HG03442 (cell line): ENCODE data around the gene SAMD4A.
A peak's percentile ranks its signal among the peaks of the same experiment; 100 is the strongest.
"Not testable (repeated sequence)": the region's sequence is repeated elsewhere in the genome, so short reads cannot be mapped to it uniquely, and the experiment has no call there.

ENCODE experiments used
- ATAC-seq: cut with Tn5 transposase; IDR thresholded peaks from one replicate; pipeline ENCODE4 v1.9.1; 2021; ENCODE audit warnings: mild to moderate bottlenecking, moderate library complexity; ENCODE audit not compliant: unreplicated experiment

SAMD4A gene

GRCh38 chr14:54591866-54592265 is 24.9 kb downstream of the SAMD4A start:
- ATAC-seq, result no peak

GRCh38 chr14:54593860-54594259 is 26.9 kb downstream of the SAMD4A start:
- no peak for ATAC-seq

GRCh38 chr14:54594537-54594936 is 27.6 kb downstream of the SAMD4A start:
- ATAC-seq, result no peak

GRCh38 chr14:54597795-54598443 is 31.0 kb downstream of the SAMD4A start:
- no peak for ATAC-seq

- no peak for ATAC-seq
Measured at GRCh38 chr14:54599966-54600716, 33.2 kb downstream of the SAMD4A start.

GRCh38 chr14:54600717-54601109 is 33.8 kb downstream of the SAMD4A start:
- no peak for ATAC-seq

GRCh38 chr14:54603362-54603761 is 36.4 kb downstream of the SAMD4A start:
- ATAC-seq, result no peak

GRCh38 chr14:54606178-54606577 is 39.2 kb downstream of the SAMD4A start:
- no peak for ATAC-seq

- no peak for ATAC-seq
Measured at GRCh38 chr14:54606631-54607133, 39.8 kb downstream of the SAMD4A start.

GRCh38 chr14:54609576-54609975 is 42.6 kb downstream of the SAMD4A start:
- ATAC-seq, result no peak

- ATAC-seq, result no peak
Measured at GRCh38 chr14:54610051-54610977, 43.4 kb downstream of the SAMD4A start.

GRCh38 chr14:54614296-54614695 is 47.4 kb downstream of the SAMD4A start:
- ATAC-seq, result no peak

- no peak for ATAC-seq
Measured at GRCh38 chr14:54617467-54617866, 50.5 kb downstream of the SAMD4A start.

- ATAC-seq, result no peak
Measured at GRCh38 chr14:54621686-54622085, 54.8 kb downstream of the SAMD4A start.

GRCh38 chr14:54622192-54622958 is 55.4 kb downstream of the SAMD4A start:
- ATAC-seq, result peak; percentile 94

- no peak for ATAC-seq
Measured at GRCh38 chr14:54623279-54624004, 56.5 kb downstream of the SAMD4A start.

- not testable (repeated sequence) for ATAC-seq
Measured at GRCh38 chr14:54624005-54624358, 57.1 kb downstream of the SAMD4A start.

GRCh38 chr14:54625112-54625511 is 58.2 kb downstream of the SAMD4A start:
- ATAC-seq, result no peak

GRCh38 chr14:54627219-54627539 is 60.3 kb downstream of the SAMD4A start:
- ATAC-seq, result no peak
